ENCODE measurements around the gene STPG4.

STPG4 gene

GRCh38 chr2:47174733-47175361 lies 19.7 kb upstream of the STPG4 start:
- peak overlapping the region; percentile 73 for H3K4me2 ChIP-seq (ENCODE audit: insufficient read depth, low read length, poor library complexity, severe bottlenecking)
- H2AFZ ChIP-seq (ENCODE audit: low read length): no peak overlapping the region
- H3K14ac ChIP-seq (ENCODE audit: low read length): no peak overlapping the region
- no peaks in the 10 kb centered on the region for H3K27me3 ChIP-seq (ENCODE audit: control insufficient read depth in 3 of 3, insufficient read depth in 3 of 3, low read depth in 1 of 3, low read length in 3 of 3)
- no peak overlapping the region for H2BK12ac ChIP-seq (ENCODE audit: low read length)
- H2BK120ac ChIP-seq (ENCODE audit: low read depth, low read length): no peak overlapping the region
- no peak overlapping the region for H4K8ac ChIP-seq (ENCODE audit: low read depth, low read length)
- H3K23ac ChIP-seq (ENCODE audit: low read depth, low read length, poor library complexity): no peak overlapping the region
- H2BK5ac ChIP-seq (ENCODE audit: low read length): no peak overlapping the region
- H3K79me1 ChIP-seq (ENCODE audit: low read depth, low read length): peaks cover 3% of the 10 kb centered on the region
- H2BK15ac ChIP-seq (ENCODE audit: low read length): no peak overlapping the region
- WGBS, 2 donors (ENCODE audit: extremely low coverage in 2 of 2, insufficient read length in 2 of 2, insufficient replicate concordance in 1 of 2): no CpG with 5 or more reads among the region's 15 CpGs
- DNase-seq (ENCODE audit: low spot score): no peak
- no peak overlapping the region for H3K4ac ChIP-seq (ENCODE audit: low read length)
- peaks cover 20 to 41% of the 10 kb centered on the region in 2 donors for H3K4me1 ChIP-seq (ENCODE audit: control insufficient read depth in 2 of 2, insufficient read depth in 1 of 2, low read depth in 1 of 2, low read length in 2 of 2)
- no peak overlapping the region for H2AK5ac ChIP-seq (ENCODE audit: low read depth, low read length)
- H3K9me3 ChIP-seq (replicated peaks in 1 of 2; ENCODE audit: control insufficient read depth in 2 of 2, insufficient read depth in 1 of 2, low read depth in 1 of 2, low read length in 2 of 2): no peaks in the 10 kb centered on the region
- peaks cover 2 to 53% of the 10 kb centered on the region in 2 donors for H3K36me3 ChIP-seq (replicated peaks in 1 of 2; ENCODE audit: control insufficient read depth in 2 of 2, insufficient read depth in 2 of 2, low read length in 2 of 2)
- no peak overlapping the region for H3K9ac ChIP-seq (ENCODE audit: low read depth, low read length, poor library complexity)
- no peak overlapping the region for H3K27ac ChIP-seq (replicated peaks; ENCODE audit: low read length)
- H3K4me3 ChIP-seq (ENCODE audit: low read length in 2 of 2): peak overlapping the region; percentile 92 to 98
- no peak overlapping the region for H3K18ac ChIP-seq (ENCODE audit: low read length)
- no peak overlapping the region for H4K91ac ChIP-seq (ENCODE audit: low read depth, low read length, poor library complexity)

GRCh38 chr2:47173986-47174732 lies 19.1 kb upstream of the STPG4 start:
- Histone ChIP-seq H2AFZ (ENCODE audit: low read length) (no peak overlapping the region), H4K91ac (ENCODE audit: low read depth, low read length, poor library complexity) (no peak overlapping the region), H3K9me3 (replicated peaks in 1 of 2; ENCODE audit: control insufficient read depth in 2 of 2, insufficient read depth in 1 of 2, low read depth in 1 of 2, low read length in 2 of 2) (no peaks in the 10 kb centered on the region), H3K4me2 (ENCODE audit: insufficient read depth, low read length, poor library complexity, severe bottlenecking) (peak overlapping the region; percentile 42), H3K18ac (ENCODE audit: low read length) (no peak overlapping the region), H2BK120ac (ENCODE audit: low read depth, low read length) (no peak overlapping the region), H3K4me3 (ENCODE audit: low read length in 2 of 2) (peak overlapping the region in 1 of 2 donors; percentile 92), H3K9ac (ENCODE audit: low read depth, low read length, poor library complexity) (no peak overlapping the region), H3K27ac (replicated peaks; ENCODE audit: low read length) (no peak overlapping the region), H2AK5ac (ENCODE audit: low read depth, low read length) (no peak overlapping the region), H3K4me1 (ENCODE audit: control insufficient read depth in 2 of 2, insufficient read depth in 1 of 2, low read depth in 1 of 2, low read length in 2 of 2) (peaks cover 17 to 41% of the 10 kb centered on the region in 2 donors), H4K8ac (ENCODE audit: low read depth, low read length) (no peak overlapping the region), H2BK5ac (ENCODE audit: low read length) (no peak overlapping the region), H3K23ac (ENCODE audit: low read depth, low read length, poor library complexity) (no peak overlapping the region), H3K4ac (ENCODE audit: low read length) (no peak overlapping the region), H3K14ac (ENCODE audit: low read length) (no peak overlapping the region), H2BK12ac (ENCODE audit: low read length) (no peak overlapping the region), H3K27me3 (ENCODE audit: control insufficient read depth in 3 of 3, insufficient read depth in 3 of 3, low read depth in 1 of 3, low read length in 3 of 3) (no peaks in the 10 kb centered on the region), H2BK15ac (ENCODE audit: low read length) (no peak overlapping the region), H3K79me1 (ENCODE audit: low read depth, low read length) (peaks cover 3% of the 10 kb centered on the region), H3K36me3 (replicated peaks in 1 of 2; ENCODE audit: control insufficient read depth in 2 of 2, insufficient read depth in 2 of 2, low read length in 2 of 2) (peaks cover 4 to 59% of the 10 kb centered on the region in 2 donors)
- no peak for DNase-seq (ENCODE audit: low spot score)
- WGBS, 2 donors (ENCODE audit: extremely low coverage in 2 of 2, insufficient read length in 2 of 2, insufficient replicate concordance in 1 of 2): no CpG with 5 or more reads among the region's 9 CpGs

GRCh38 chr2:47172922-47173695 lies 18.0 kb upstream of the STPG4 start:
- DNase-seq (ENCODE audit: low spot score): no peak
- Histone ChIP-seq H3K14ac (ENCODE audit: low read length) (no peak overlapping the region), H2BK15ac (ENCODE audit: low read length) (no peak overlapping the region), H4K91ac (ENCODE audit: low read depth, low read length, poor library complexity) (no peak overlapping the region), H2AFZ (ENCODE audit: low read length) (no peak overlapping the region), H3K4me2 (ENCODE audit: insufficient read depth, low read length, poor library complexity, severe bottlenecking) (no peak overlapping the region), H3K27me3 (ENCODE audit: control insufficient read depth in 3 of 3, insufficient read depth in 3 of 3, low read depth in 1 of 3, low read length in 3 of 3) (no peaks in the 10 kb centered on the region), H3K9me3 (replicated peaks in 1 of 2; ENCODE audit: control insufficient read depth in 2 of 2, insufficient read depth in 1 of 2, low read depth in 1 of 2, low read length in 2 of 2) (no peaks in the 10 kb centered on the region), H3K27ac (replicated peaks; ENCODE audit: low read length) (no peak overlapping the region), H2BK5ac (ENCODE audit: low read length) (no peak overlapping the region), H3K9ac (ENCODE audit: low read depth, low read length, poor library complexity) (no peak overlapping the region), H3K79me1 (ENCODE audit: low read depth, low read length) (peaks cover 3% of the 10 kb centered on the region), H4K8ac (ENCODE audit: low read depth, low read length) (no peak overlapping the region), H3K18ac (ENCODE audit: low read length) (no peak overlapping the region), H2BK120ac (ENCODE audit: low read depth, low read length) (no peak overlapping the region), H3K4me3 (ENCODE audit: low read length in 2 of 2) (peak overlapping the region in 1 of 2 donors; percentile 92), H3K23ac (ENCODE audit: low read depth, low read length, poor library complexity) (no peak overlapping the region), H3K4me1 (ENCODE audit: control insufficient read depth in 2 of 2, insufficient read depth in 1 of 2, low read depth in 1 of 2, low read length in 2 of 2) (peaks cover 16 to 38% of the 10 kb centered on the region in 2 donors), H3K36me3 (replicated peaks in 1 of 2; ENCODE audit: control insufficient read depth in 2 of 2, insufficient read depth in 2 of 2, low read length in 2 of 2) (peaks cover 4 to 69% of the 10 kb centered on the region in 2 donors), H2AK5ac (ENCODE audit: low read depth, low read length) (no peak overlapping the region), H2BK12ac (ENCODE audit: low read length) (no peak overlapping the region), H3K4ac (ENCODE audit: low read length) (no peak overlapping the region)
- no CpG with 5 or more reads among the region's 3 CpGs for WGBS, 2 donors (ENCODE audit: extremely low coverage in 2 of 2, insufficient read length in 2 of 2, insufficient replicate concordance in 1 of 2)
